LNCAP (cell line): ENCODE measurements around the gene MYO16.

Source experiments
- CTCF ChIP-seq: fragments of 450-650 bp; IDR thresholded peaks from 2 replicates; pipeline ENCODE4 v1.5.1; 2017; ENCODE audit warnings: mild to moderate bottlenecking

Gene MYO16

GRCh38 chr13:108609353-108609752, 20.1 kb upstream of the MYO16 start:
- TF ChIP-seq CTCF = peak; percentile 33; the same call in 1 of the 2 replicates

- no peak for TF ChIP-seq CTCF
These were observed 18.9 kb upstream of the MYO16 start for GRCh38 chr13:108610507-108610906.

- TF ChIP-seq CTCF = no peak
These were observed 14.2 kb upstream of the MYO16 start for GRCh38 chr13:108615241-108615640.

- no peak for TF ChIP-seq CTCF
These were observed 11.2 kb upstream of the MYO16 start for GRCh38 chr13:108618233-108618632.

GRCh38 chr13:108621462-108621861, 7.9 kb upstream of the MYO16 start:
- no peak for TF ChIP-seq CTCF

- TF ChIP-seq CTCF = no peak
These were observed 5.3 kb upstream of the MYO16 start for GRCh38 chr13:108624108-108624507.

GRCh38 chr13:108624979-108625378, 4.4 kb upstream of the MYO16 start:
- no peak for TF ChIP-seq CTCF

GRCh38 chr13:108629988-108630387, 577 bp downstream of the MYO16 start:
- no peak for TF ChIP-seq CTCF
